SU-DHL-6 (cell line): ENCODE measurements around the gene TMEM202.

Source experiments
- H2AFZ ChIP-seq: fragments of 200-600 bp; sonication (generic); 2 replicates; pipeline ENCODE4 v1.6.1; 2014; ENCODE audit warnings: low read depth, mild to moderate bottlenecking, moderate library complexity, mixed read lengths, antibody characterized with exemption, low read length; ENCODE audit not compliant: severe bottlenecking
- H3F3A ChIP-seq: fragments of 200-600 bp; shearing (Covaris generic); 2 replicates; pipeline ENCODE4 v1.6.0; 2016; ENCODE audit warnings: antibody characterized with exemption, mild to moderate bottlenecking; ENCODE audit not compliant: insufficient read depth
- H3K27ac ChIP-seq: fragments of 200-600 bp; sonication (generic); 2 replicates; pipeline ENCODE4 v1.5.1; 2016; ENCODE audit warnings: low read depth, mild to moderate bottlenecking, low read length, moderate library complexity, mixed read lengths
- H3K27me3 ChIP-seq: fragments of 200-600 bp; sonication (generic), shearing (Covaris generic); 2 replicates; pipeline ENCODE4 v1.6.0; 2014; ENCODE audit warnings: mild to moderate bottlenecking, low read length
- H3K36me3 ChIP-seq: fragments of 200-600 bp; sonication (generic); 2 replicates; pipeline ENCODE4 v1.6.1; 2014; ENCODE audit warnings: mild to moderate bottlenecking, low read length, mixed read lengths
- H3K4me2 ChIP-seq: fragments of 300-600, 200-600 bp; shearing (Covaris generic), sonication (generic); 2 replicates; pipeline ENCODE4 v1.6.0; 2014; ENCODE audit warnings: low read length, low read depth, mild to moderate bottlenecking; ENCODE audit not compliant: poor library complexity, severe bottlenecking
- H3K4me3 ChIP-seq: fragments of 200-600 bp; sonication (generic); 2 replicates; pipeline ENCODE4 v1.5.1; 2014; ENCODE audit warnings: antibody characterized with exemption, low read length, mild to moderate bottlenecking, mixed read lengths; ENCODE audit not compliant: insufficient read depth, poor library complexity, severe bottlenecking
- H3K79me2 ChIP-seq: fragments of 200-600 bp; sonication (generic); 2 replicates; pipeline ENCODE4 v1.6.1; 2014; ENCODE audit warnings: mild to moderate bottlenecking, low read length, moderate library complexity; ENCODE audit not compliant: insufficient read depth
- H3K9ac ChIP-seq: fragments of 200-600 bp; sonication (generic); 2 replicates; pipeline ENCODE4 v1.7.0; 2014; ENCODE audit warnings: mild to moderate bottlenecking, low read length
- H3K9me2 ChIP-seq: fragments of 200-600 bp; sonication (generic); replicated peaks from 2 replicates; pipeline ENCODE4 v1.6.1; 2014; ENCODE audit warnings: low read length; ENCODE audit not compliant: insufficient read depth
- H3K9me3 ChIP-seq: fragments of 200-600 bp; sonication (generic); 2 replicates; pipeline ENCODE4 v1.6.1; 2014; ENCODE audit warnings: low read length, mixed read lengths; ENCODE audit not compliant: insufficient read depth
- H4K20me1 ChIP-seq: fragments of 200-600 bp; sonication (generic); 2 replicates; pipeline ENCODE4 v1.6.1; 2014; ENCODE audit warnings: low read depth, mild to moderate bottlenecking, antibody characterized with exemption, low read length, moderate library complexity, mixed read lengths
- CTCF ChIP-seq: fragments of 200-600 bp; sonication (generic); IDR thresholded peaks from one replicate; pipeline ENCODE4 v1.5.1; 2017; ENCODE audit warnings: antibody characterized with exemption, mild to moderate bottlenecking, low read length, moderate library complexity; ENCODE audit not compliant: insufficient read depth, poor library complexity, severe bottlenecking
- EZH2phosphoT487 ChIP-seq: fragments of 200-600 bp; sonication (generic), shearing (Covaris generic); conservative IDR thresholded peaks from 2 replicates; pipeline ENCODE4 v1.6.1; 2018; ENCODE audit warnings: mild to moderate bottlenecking, antibody characterized with exemption, low read length, moderate library complexity, mixed read lengths

TMEM202 gene

GRCh38 chr15:72358121-72358520, 40.0 kb upstream of the TMEM202 start:
- Histone ChIP-seq H3K36me3 (no peaks in the 10 kb centered on the region), H2AFZ (no peak overlapping the region), H3K9me2 (no peaks in the 10 kb centered on the region), H3F3A (no peaks in the 10 kb centered on the region), H3K9me3 (no peaks in the 10 kb centered on the region), H4K20me1 (no peaks in the 10 kb centered on the region), H3K79me2 (peaks cover 9% of the 10 kb centered on the region; the same call in 1 of the 2 replicates), H3K27me3 (no peaks in the 10 kb centered on the region), H3K4me3 (no peak overlapping the region), H3K27ac (no peak overlapping the region), H3K4me2 (no peak overlapping the region), H3K9ac (no peak overlapping the region)
- no peak for TF ChIP-seq CTCF
- no peak for TF ChIP-seq EZH2phosphoT487

- no peaks in the 10 kb centered on the region for H3K27me3 ChIP-seq
- H3K79me2 ChIP-seq, result peaks cover 9% of the 10 kb centered on the region; the same call in 1 of the 2 replicates
- H3K36me3 ChIP-seq, result no peaks in the 10 kb centered on the region
- no peak overlapping the region for H3K9ac ChIP-seq
- no peak overlapping the region for H3K4me2 ChIP-seq
- no peaks in the 10 kb centered on the region for H3K9me2 ChIP-seq
- H3K4me3 ChIP-seq, result no peak overlapping the region
- H3K9me3 ChIP-seq, result no peaks in the 10 kb centered on the region
- H3F3A ChIP-seq, result no peaks in the 10 kb centered on the region
- no peak overlapping the region for H2AFZ ChIP-seq
- H4K20me1 ChIP-seq, result no peaks in the 10 kb centered on the region
- no peak for TF ChIP-seq CTCF
- H3K27ac ChIP-seq, result no peak overlapping the region
Observed at GRCh38 chr15:72358650-72359171, 39.4 kb upstream of the TMEM202 start.

GRCh38 chr15:72361176-72361575, 36.9 kb upstream of the TMEM202 start:
- Histone ChIP-seq H2AFZ (no peak overlapping the region), H3K27ac (no peak overlapping the region), H3K36me3 (no peaks in the 10 kb centered on the region), H3K9ac (no peak overlapping the region), H3K4me3 (no peak overlapping the region), H4K20me1 (no peaks in the 10 kb centered on the region), H3K79me2 (peaks cover 9% of the 10 kb centered on the region; the same call in 1 of the 2 replicates), H3K9me2 (no peaks in the 10 kb centered on the region), H3K9me3 (no peaks in the 10 kb centered on the region), H3F3A (no peaks in the 10 kb centered on the region), H3K4me2 (no peak overlapping the region), H3K27me3 (no peaks in the 10 kb centered on the region)
- TF ChIP-seq EZH2phosphoT487, result no peak
- no peak for TF ChIP-seq CTCF
